ENCODE measurements around the gene TSPAN10. TPM values are rescaled to one million over a fixed set of nuclear protein-coding genes. Genes with fewer than 3 reads are reported as not detected.
A peak's percentile ranks its signal among the peaks of the same experiment; 100 is the strongest.

Gene TSPAN10
- total and polyA plus RNA-seq, 2 donors from 2014 or later: 1.9 to 2.1 TPM

DNA sequence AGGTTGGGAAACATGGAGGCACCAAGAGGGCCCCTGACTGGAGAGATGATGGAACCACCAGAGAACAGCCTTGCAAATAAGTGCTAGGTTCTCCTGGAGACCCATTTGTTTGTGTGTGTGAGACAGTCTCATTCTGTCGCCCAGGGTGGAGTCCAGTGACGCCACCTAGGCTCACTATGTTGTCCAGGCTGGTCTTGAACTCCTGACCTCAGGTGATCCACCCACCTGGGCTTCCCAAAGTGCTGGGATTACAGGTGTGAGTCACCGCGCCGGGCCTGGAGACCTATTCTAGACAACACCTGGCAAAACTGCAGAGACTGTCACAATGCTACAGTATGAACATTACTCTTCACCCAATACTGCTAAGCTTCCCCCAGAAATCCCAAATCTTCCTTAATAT, 1.6 kb upstream of the TSPAN10 start:
- TF ChIP-seq, protein P1, sequence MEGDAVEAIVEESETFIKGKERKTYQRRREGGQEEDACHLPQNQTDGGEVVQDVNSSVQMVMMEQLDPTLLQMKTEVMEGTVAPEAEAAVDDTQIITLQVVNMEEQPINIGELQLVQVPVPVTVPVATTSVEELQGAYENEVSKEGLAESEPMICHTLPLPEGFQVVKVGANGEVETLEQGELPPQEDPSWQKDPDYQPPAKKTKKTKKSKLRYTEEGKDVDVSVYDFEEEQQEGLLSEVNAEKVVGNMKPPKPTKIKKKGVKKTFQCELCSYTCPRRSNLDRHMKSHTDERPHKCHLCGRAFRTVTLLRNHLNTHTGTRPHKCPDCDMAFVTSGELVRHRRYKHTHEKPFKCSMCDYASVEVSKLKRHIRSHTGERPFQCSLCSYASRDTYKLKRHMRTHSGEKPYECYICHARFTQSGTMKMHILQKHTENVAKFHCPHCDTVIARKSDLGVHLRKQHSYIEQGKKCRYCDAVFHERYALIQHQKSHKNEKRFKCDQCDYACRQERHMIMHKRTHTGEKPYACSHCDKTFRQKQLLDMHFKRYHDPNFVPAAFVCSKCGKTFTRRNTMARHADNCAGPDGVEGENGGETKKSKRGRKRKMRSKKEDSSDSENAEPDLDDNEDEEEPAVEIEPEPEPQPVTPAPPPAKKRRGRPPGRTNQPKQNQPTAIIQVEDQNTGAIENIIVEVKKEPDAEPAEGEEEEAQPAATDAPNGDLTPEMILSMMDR (IDR thresholded peaks at IDR 0.05; ENCODE audit: borderline replicate concordance, extremely low read depth, insufficient read depth): no peak
- Histone ChIP-seq H3K4me3 (ENCODE audit: low read length in 3 of 3) (peak overlapping the region in 2 of 3 donors; percentile 92 to 97), H3K9me3 (ENCODE audit: control insufficient read depth in 2 of 3, insufficient read depth in 1 of 3, low read length in 3 of 3) (no peaks in the 10 kb centered on the region), H3K36me3 (ENCODE audit: control insufficient read depth in 2 of 3, insufficient read depth in 3 of 3, low read length in 3 of 3) (peaks cover 0 to 2% (median 0%) of the 10 kb centered on the region in 3 donors), H3K9ac (ENCODE audit: low read length in 3 of 3) (peak overlapping the region in 1 of 3 donors; percentile 74), H3K27me3 (ENCODE audit: control insufficient read depth, insufficient read depth, low read length) (no peaks in the 10 kb centered on the region), H3K4me1 (ENCODE audit: control insufficient read depth in 2 of 3, insufficient read depth in 2 of 3, low read depth in 1 of 3, low read length in 3 of 3) (peaks cover 0 to 9% (median 7%) of the 10 kb centered on the region in 3 donors), H3K27ac (ENCODE audit: low read depth in 2 of 2, low read length in 2 of 2) (peak overlapping the region in 1 of 2 donors; percentile 77)
- FAIRE-seq (no peak), DNase-seq (peak in 1 of 5 donors; percentile 24)
- intact Hi-C loops (cut with DNase I): no loop called here

DNA sequence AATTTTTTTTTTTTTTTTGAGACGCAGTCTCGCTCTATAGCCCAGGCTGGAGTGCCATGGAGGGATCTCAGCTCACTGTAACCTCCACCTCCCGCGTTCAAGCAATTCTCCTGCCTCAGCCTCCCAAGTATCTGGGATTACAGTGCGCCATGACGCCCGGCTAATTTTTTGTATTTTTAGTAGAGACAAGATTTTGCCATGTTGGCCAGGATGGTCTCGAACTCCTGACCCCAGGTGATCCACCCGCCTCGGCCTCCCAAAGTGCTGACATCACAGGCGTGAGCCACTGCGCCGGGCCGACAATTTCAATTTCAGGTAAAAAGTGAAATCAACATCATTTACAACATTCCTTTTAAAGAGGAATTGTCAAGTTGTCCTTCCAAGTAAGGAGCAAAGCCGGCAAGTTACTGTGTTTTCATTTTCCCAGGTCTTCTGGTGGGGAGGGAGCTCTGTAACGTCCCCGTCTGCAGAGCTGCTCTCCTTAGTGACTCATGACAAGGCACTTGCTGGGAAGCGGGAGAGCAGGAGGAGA, 957 bp upstream of the TSPAN10 start:
- intact Hi-C loops (cut with DNase I): no loop called here
- peak overlapping the region; percentile 80 to 97 (median 92) for H3K4me3 ChIP-seq (ENCODE audit: low read length in 3 of 3)
- H3K9ac ChIP-seq (ENCODE audit: low read length in 3 of 3): peak overlapping the region; percentile 72 to 99 (median 74)
- peak overlapping the region; percentile 77 to 87 for H3K27ac ChIP-seq (ENCODE audit: low read depth in 2 of 2, low read length in 2 of 2)
- peaks cover 0 to 9% (median 7%) of the 10 kb centered on the region in 3 donors for H3K4me1 ChIP-seq (ENCODE audit: control insufficient read depth in 2 of 3, insufficient read depth in 2 of 3, low read depth in 1 of 3, low read length in 3 of 3)
- no peaks in the 10 kb centered on the region for H3K27me3 ChIP-seq (ENCODE audit: control insufficient read depth, insufficient read depth, low read length)
- H3K9me3 ChIP-seq (ENCODE audit: control insufficient read depth in 2 of 3, insufficient read depth in 1 of 3, low read length in 3 of 3): no peaks in the 10 kb centered on the region
- FAIRE-seq (no peak), DNase-seq (peak in 1 of 5 donors; percentile 17)
- H3K36me3 ChIP-seq (ENCODE audit: control insufficient read depth in 2 of 3, insufficient read depth in 3 of 3, low read length in 3 of 3): peaks cover 0 to 2% (median 0%) of the 10 kb centered on the region in 3 donors
- TF ChIP-seq, protein P1 (IDR thresholded peaks at IDR 0.05; ENCODE audit: borderline replicate concordance, extremely low read depth, insufficient read depth): no peak

DNA sequence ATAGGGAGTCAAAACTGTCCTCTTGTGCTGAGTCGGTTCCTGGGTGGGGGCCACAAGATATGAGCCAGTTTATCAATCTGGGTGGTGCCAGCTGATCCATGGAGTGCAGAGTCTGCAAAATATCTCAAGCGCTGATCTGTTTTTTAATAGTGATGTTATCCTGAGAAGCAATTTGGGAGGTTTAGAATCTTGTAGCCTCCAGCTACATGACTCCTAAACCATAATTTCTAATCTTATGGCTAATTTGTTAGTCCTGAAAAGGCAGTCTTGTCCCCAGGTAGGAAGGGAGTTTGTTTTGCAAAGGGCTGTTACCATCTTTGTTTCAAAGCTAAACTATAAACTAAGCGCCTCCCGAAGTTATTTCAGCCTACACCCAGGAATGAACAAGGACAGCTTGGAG, 1.7 kb downstream of the TSPAN10 start:
- H3K27me3 ChIP-seq (ENCODE audit: control insufficient read depth, insufficient read depth, low read length): no peaks in the 10 kb centered on the region
- H3K9me3 ChIP-seq (ENCODE audit: control insufficient read depth in 2 of 3, insufficient read depth in 1 of 3, low read length in 3 of 3): no peaks in the 10 kb centered on the region
- no peak for FAIRE-seq
- DNase-seq: no peak
- intact Hi-C loops (cut with DNase I): no loop called here
- H3K27ac ChIP-seq (ENCODE audit: low read depth in 2 of 2, low read length in 2 of 2): no peak overlapping the region
- no peaks in the 10 kb centered on the region for H3K36me3 ChIP-seq (ENCODE audit: control insufficient read depth in 2 of 3, insufficient read depth in 3 of 3, low read length in 3 of 3)
- H3K9ac ChIP-seq (ENCODE audit: low read length in 3 of 3): no peak overlapping the region
- TF ChIP-seq, protein P1 (IDR thresholded peaks at IDR 0.05; ENCODE audit: borderline replicate concordance, extremely low read depth, insufficient read depth): no peak
- no peak overlapping the region for H3K4me3 ChIP-seq (ENCODE audit: low read length in 3 of 3)
- H3K4me1 ChIP-seq (ENCODE audit: control insufficient read depth in 2 of 3, insufficient read depth in 2 of 3, low read depth in 1 of 3, low read length in 3 of 3): peaks cover 0 to 9% (median 4%) of the 10 kb centered on the region in 3 donors
